GM21717 (cell line): Measurements from ENCODE around the gene MATN1.

Experiments
- ATAC-seq: cut with Tn5 transposase; IDR thresholded peaks from one replicate; pipeline ENCODE4 v1.9.1; 2021; ENCODE audit warnings: mild to moderate bottlenecking, moderate library complexity; ENCODE audit not compliant: unreplicated experiment

MATN1 gene

GRCh38 chr1:30684881-30685795 is 38.2 kb downstream of the MATN1 start:
- no peak for ATAC-seq

GRCh38 chr1:30684259-30684658 is 39.1 kb downstream of the MATN1 start:
- no peak for ATAC-seq

- no peak for ATAC-seq
These were observed 39.7 kb downstream of the MATN1 start for GRCh38 chr1:30683699-30684098.

GRCh38 chr1:30682396-30683275 is 40.7 kb downstream of the MATN1 start:
- ATAC-seq: no peak

- no peak for ATAC-seq
These were observed 41.6 kb downstream of the MATN1 start for GRCh38 chr1:30681782-30682181.

- no peak for ATAC-seq
These were observed 42.5 kb downstream of the MATN1 start for GRCh38 chr1:30680879-30681278.

GRCh38 chr1:30680429-30680828 is 43.0 kb downstream of the MATN1 start:
- no peak for ATAC-seq

- no peak for ATAC-seq
These were observed 43.4 kb downstream of the MATN1 start for GRCh38 chr1:30679976-30680305.

- ATAC-seq: no peak
These were observed 44.0 kb downstream of the MATN1 start for GRCh38 chr1:30679201-30679975.

GRCh38 chr1:30678209-30678608 is 45.2 kb downstream of the MATN1 start:
- ATAC-seq: no peak

GRCh38 chr1:30677471-30677870 is 45.9 kb downstream of the MATN1 start:
- ATAC-seq: no peak

GRCh38 chr1:30675761-30676160 is 47.6 kb downstream of the MATN1 start:
- no peak for ATAC-seq

GRCh38 chr1:30675289-30675688 is 48.1 kb downstream of the MATN1 start:
- ATAC-seq: no peak

- no peak for ATAC-seq
These were observed 50.0 kb downstream of the MATN1 start for GRCh38 chr1:30673395-30673794.

- no peak for ATAC-seq
These were observed 50.7 kb downstream of the MATN1 start for GRCh38 chr1:30672661-30673060.

- no peak for ATAC-seq
These were observed 52.9 kb downstream of the MATN1 start for GRCh38 chr1:30670240-30671060.

- no peak for ATAC-seq
These were observed 54.6 kb downstream of the MATN1 start for GRCh38 chr1:30668546-30669327.

- ATAC-seq: no peak
These were observed 55.4 kb downstream of the MATN1 start for GRCh38 chr1:30668024-30668423.

GRCh38 chr1:30666756-30667273 is 56.6 kb downstream of the MATN1 start:
- no peak for ATAC-seq
